Jurkat, Clone E6-1 (cell line): Measurements from ENCODE around the gene COL6A1.
"Not testable (repeated sequence)": the region's sequence is repeated elsewhere in the genome, so short reads cannot be mapped to it uniquely, and the experiment has no call there.

Experiments
- DNase-seq: peaks from one replicate; pipeline ENCODE4 v3.0.0-alpha.2; 2011; ENCODE audit warnings: low read depth, low spot score
- H3K4me3 ChIP-seq: 2 replicates; pipeline ENCODE4 v1.5.1; 2011; ENCODE audit warnings: mild to moderate bottlenecking, low read length, control low read depth, moderate library complexity

COL6A1 gene

GRCh38 chr21:45943630-45944540, 37.7 kb upstream of the COL6A1 start:
- no peak for DNase-seq
- H3K4me3 ChIP-seq: no peak overlapping the region

- no peak overlapping the region for H3K4me3 ChIP-seq
- DNase-seq: no peak
Measured at GRCh38 chr21:45944601-45945000, 37.0 kb upstream of the COL6A1 start.

- no peak overlapping the region for H3K4me3 ChIP-seq
- DNase-seq: no peak
Measured at GRCh38 chr21:45945066-45945867, 36.3 kb upstream of the COL6A1 start.

GRCh38 chr21:45945868-45946210, 35.7 kb upstream of the COL6A1 start:
- H3K4me3 ChIP-seq: no peak overlapping the region
- DNase-seq: no peak

- no peak overlapping the region for H3K4me3 ChIP-seq
- DNase-seq: no peak
Measured at GRCh38 chr21:45947296-45947695, 34.3 kb upstream of the COL6A1 start.

- H3K4me3 ChIP-seq: no peak overlapping the region
- DNase-seq: no peak
Measured at GRCh38 chr21:45947716-45948255, 33.8 kb upstream of the COL6A1 start.

- no peak overlapping the region for H3K4me3 ChIP-seq
- no peak for DNase-seq
Measured at GRCh38 chr21:45948576-45949141, 32.9 kb upstream of the COL6A1 start.

GRCh38 chr21:45949928-45950739, 31.4 kb upstream of the COL6A1 start:
- H3K4me3 ChIP-seq: no peak overlapping the region
- DNase-seq: no peak

- H3K4me3 ChIP-seq: no peak overlapping the region
- no peak for DNase-seq
Measured at GRCh38 chr21:45950740-45951515, 30.6 kb upstream of the COL6A1 start.

GRCh38 chr21:45951676-45952075, 29.9 kb upstream of the COL6A1 start:
- no peak overlapping the region for H3K4me3 ChIP-seq
- no peak for DNase-seq

- H3K4me3 ChIP-seq: not testable (repeated sequence)
Measured at GRCh38 chr21:45952527-45952926, 29.0 kb upstream of the COL6A1 start.

GRCh38 chr21:45952974-45953373, 28.6 kb upstream of the COL6A1 start:
- H3K4me3 ChIP-seq: no peak overlapping the region
- DNase-seq: no peak

More at GRCh38 chr21:45952527-45952926, 29.0 kb upstream of the COL6A1 start:
- not testable (repeated sequence) for DNase-seq

- DNase-seq: no peak
Measured at GRCh38 chr21:45954261-45954660, 27.3 kb upstream of the COL6A1 start.

GRCh38 chr21:45954921-45955320, 26.6 kb upstream of the COL6A1 start:
- no peak for DNase-seq
- no peak overlapping the region for H3K4me3 ChIP-seq

More at GRCh38 chr21:45954261-45954660, 27.3 kb upstream of the COL6A1 start:
- no peak overlapping the region for H3K4me3 ChIP-seq

- no peak for DNase-seq
- H3K4me3 ChIP-seq: no peak overlapping the region
Measured at GRCh38 chr21:45957551-45957950, 24.0 kb upstream of the COL6A1 start.

- H3K4me3 ChIP-seq: no peak overlapping the region
Measured at GRCh38 chr21:45957981-45958600, 23.5 kb upstream of the COL6A1 start.

GRCh38 chr21:45959182-45959581, 22.4 kb upstream of the COL6A1 start:
- DNase-seq: no peak
- no peak overlapping the region for H3K4me3 ChIP-seq

More at GRCh38 chr21:45957981-45958600, 23.5 kb upstream of the COL6A1 start:
- no peak for DNase-seq
